ENCODE results near the gene MYO3A.

Gene MYO3A

DNA sequence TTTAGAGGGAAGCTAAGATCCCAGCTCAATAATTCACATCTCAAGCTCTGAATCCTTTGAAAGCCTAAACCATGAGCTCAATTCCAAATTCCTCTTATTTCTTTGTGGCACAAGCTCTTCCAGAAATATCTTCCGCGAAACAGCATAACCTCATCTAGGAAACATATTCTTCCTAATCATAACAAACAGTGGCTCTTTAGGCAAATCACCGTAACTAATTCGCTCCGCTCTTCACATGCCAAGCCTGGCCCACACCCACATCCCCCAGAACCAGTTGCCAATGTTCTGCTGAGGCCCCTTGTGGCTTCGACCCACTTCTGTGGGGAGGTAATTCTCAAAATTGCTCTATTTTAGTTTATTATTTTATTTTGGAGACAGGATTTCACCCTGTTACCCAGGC lies 301.7 kb downstream of the MYO3A start:
- DNase-seq: no peak

DNA sequence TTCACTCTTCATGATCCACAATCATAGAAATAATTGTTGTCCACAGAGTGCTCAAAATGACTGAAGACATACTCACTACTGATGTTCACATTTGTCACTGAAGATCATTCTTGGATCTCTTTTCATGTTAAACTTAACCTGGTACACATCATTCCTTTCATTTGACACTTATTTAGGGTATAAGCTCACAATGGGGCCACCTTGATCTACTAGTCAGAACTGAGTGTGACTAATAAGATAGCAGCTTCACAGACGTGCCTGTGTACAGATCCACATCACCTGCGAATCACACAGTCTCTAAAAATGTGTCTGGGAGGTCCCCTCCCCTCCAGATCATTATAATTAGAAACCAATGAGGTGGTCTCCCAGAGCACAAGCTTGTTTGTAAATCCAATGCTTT lies 304.3 kb downstream of the MYO3A start:
- TF ChIP-seq, protein P1, sequence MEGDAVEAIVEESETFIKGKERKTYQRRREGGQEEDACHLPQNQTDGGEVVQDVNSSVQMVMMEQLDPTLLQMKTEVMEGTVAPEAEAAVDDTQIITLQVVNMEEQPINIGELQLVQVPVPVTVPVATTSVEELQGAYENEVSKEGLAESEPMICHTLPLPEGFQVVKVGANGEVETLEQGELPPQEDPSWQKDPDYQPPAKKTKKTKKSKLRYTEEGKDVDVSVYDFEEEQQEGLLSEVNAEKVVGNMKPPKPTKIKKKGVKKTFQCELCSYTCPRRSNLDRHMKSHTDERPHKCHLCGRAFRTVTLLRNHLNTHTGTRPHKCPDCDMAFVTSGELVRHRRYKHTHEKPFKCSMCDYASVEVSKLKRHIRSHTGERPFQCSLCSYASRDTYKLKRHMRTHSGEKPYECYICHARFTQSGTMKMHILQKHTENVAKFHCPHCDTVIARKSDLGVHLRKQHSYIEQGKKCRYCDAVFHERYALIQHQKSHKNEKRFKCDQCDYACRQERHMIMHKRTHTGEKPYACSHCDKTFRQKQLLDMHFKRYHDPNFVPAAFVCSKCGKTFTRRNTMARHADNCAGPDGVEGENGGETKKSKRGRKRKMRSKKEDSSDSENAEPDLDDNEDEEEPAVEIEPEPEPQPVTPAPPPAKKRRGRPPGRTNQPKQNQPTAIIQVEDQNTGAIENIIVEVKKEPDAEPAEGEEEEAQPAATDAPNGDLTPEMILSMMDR (IDR thresholded peaks at IDR 0.05; ENCODE audit: low read depth, low read length, missing control alignments): no peak
- no peak overlapping the region for H3K4me3 ChIP-seq (ENCODE audit: low read depth, low read length)
- DNase-seq: no peak
- in situ Hi-C loops (cut with HindIII; ENCODE audit: low pct_ligation_motif_present, low sequenced_read_pairs): no loop called here
- no peaks in the 10 kb centered on the region for H3K36me3 ChIP-seq (replicated peaks)
- no peak overlapping the region for H3K27ac ChIP-seq
- H3K27me3 ChIP-seq (replicated peaks): no peaks in the 10 kb centered on the region

More for the DNA sequence above, 301.7 kb downstream of the MYO3A start:
- in situ Hi-C loops (cut with HindIII; ENCODE audit: low pct_ligation_motif_present, low sequenced_read_pairs): no loop called here
- TF ChIP-seq, protein P1 (IDR thresholded peaks at IDR 0.05; ENCODE audit: low read depth, low read length, missing control alignments): no peak
- no peak overlapping the region for H3K27ac ChIP-seq
- H3K4me3 ChIP-seq (ENCODE audit: low read depth, low read length): no peak overlapping the region
- no peaks in the 10 kb centered on the region for H3K27me3 ChIP-seq (replicated peaks)
- no peaks in the 10 kb centered on the region for H3K36me3 ChIP-seq (replicated peaks)

DNA sequence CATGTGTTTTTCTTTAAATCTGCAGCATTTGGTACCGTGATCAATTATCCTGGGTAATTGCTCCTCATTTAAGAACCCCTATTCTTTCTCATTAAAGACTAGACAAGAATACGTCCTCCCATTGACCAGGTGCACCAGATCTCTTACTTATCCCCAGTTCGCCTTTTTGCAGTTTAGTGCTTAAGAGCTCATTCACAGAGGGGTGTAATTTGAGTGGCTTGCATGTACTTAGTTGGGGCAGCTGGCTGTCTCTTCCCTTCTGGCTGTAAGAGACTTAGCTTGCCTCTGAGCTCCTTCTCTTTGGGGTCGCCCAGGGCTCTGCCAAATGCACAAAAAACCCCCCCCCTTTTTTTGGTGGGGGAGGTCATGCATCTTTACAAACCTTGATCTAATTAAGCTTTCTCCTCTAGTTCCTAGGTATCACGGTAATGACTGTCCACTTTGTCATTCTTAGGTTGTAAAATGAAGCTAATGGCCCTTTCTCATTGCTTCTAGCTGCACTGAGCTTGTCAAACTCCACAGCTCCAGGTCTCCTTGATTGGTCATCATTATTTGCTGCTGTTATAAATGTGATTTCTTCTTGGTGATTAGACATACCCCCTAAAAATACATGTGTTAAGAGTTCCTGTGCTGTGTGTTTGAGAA lies 308.8 kb downstream of the MYO3A start:
- DNase-seq: no peak
- in situ Hi-C loops (cut with HindIII; ENCODE audit: low pct_ligation_motif_present, low sequenced_read_pairs): no loop called here
- Histone ChIP-seq H3K36me3 (replicated peaks) (no peaks in the 10 kb centered on the region), H3K27me3 (replicated peaks) (no peaks in the 10 kb centered on the region), H3K4me3 (ENCODE audit: low read depth, low read length) (no peak overlapping the region), H3K27ac (no peak overlapping the region)
- TF ChIP-seq, protein P1 (IDR thresholded peaks at IDR 0.05; ENCODE audit: low read depth, low read length, missing control alignments): no peak

DNA sequence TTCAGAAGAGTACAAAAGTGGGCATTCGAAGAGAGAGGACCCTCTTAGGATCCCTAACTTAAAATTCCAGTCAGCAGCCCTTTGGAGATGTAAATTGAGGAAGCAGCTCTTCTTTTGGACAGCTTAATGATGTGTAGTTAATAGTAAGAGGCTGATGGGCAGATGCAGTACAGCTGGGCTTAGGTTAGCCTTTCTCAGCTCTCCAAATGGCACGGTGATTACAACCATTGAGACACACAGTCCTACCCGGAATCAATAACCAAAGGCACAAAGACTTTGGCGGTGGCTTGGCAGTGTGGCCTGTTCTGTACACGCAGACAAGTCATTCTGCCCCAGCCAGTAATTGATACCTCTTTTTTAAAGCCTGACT lies 309.3 kb downstream of the MYO3A start:
- no peak for DNase-seq
- H3K27ac ChIP-seq: no peak overlapping the region
- no peaks in the 10 kb centered on the region for H3K36me3 ChIP-seq (replicated peaks)
- TF ChIP-seq, protein P1 (IDR thresholded peaks at IDR 0.05; ENCODE audit: low read depth, low read length, missing control alignments): no peak
- in situ Hi-C loops (cut with HindIII; ENCODE audit: low pct_ligation_motif_present, low sequenced_read_pairs): no loop called here
- H3K27me3 ChIP-seq (replicated peaks): no peaks in the 10 kb centered on the region
- H3K4me3 ChIP-seq (ENCODE audit: low read depth, low read length): no peak overlapping the region

DNA sequence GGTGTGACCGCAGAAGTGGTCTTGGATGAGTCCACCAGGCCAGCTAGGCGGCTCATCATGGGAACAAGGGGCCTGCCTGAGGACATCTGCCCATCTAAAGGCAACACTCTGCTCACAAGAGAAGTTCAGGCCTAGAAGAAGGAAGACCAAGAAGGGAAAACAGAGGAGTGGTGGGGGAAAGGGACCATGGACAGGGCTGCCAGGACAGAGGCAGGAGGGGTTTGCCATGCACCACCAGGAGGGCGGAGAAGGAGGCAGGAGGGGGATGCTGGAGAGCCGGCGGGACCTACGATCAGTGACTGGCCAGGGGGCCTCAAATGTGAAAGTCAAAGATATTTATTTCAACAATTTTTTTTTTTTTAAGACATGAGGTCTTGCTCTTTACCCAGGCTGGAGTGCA lies 315.7 kb downstream of the MYO3A start:
- in situ Hi-C loops (cut with HindIII; ENCODE audit: low pct_ligation_motif_present, low sequenced_read_pairs): no loop called here
- H3K36me3 ChIP-seq (replicated peaks): no peaks in the 10 kb centered on the region
- H3K27ac ChIP-seq: no peak overlapping the region
- no peak for DNase-seq
- H3K27me3 ChIP-seq (replicated peaks): no peaks in the 10 kb centered on the region
- TF ChIP-seq, protein P1 (IDR thresholded peaks at IDR 0.05; ENCODE audit: low read depth, low read length, missing control alignments): no peak
- H3K4me3 ChIP-seq (ENCODE audit: low read depth, low read length): no peak overlapping the region

- Histone ChIP-seq H3K4me3 (ENCODE audit: low read depth, low read length) (no peak overlapping the region), H3K27me3 (replicated peaks) (no peaks in the 10 kb centered on the region), H3K27ac (no peak overlapping the region), H3K36me3 (replicated peaks) (no peaks in the 10 kb centered on the region)
- DNase-seq: no peak
- in situ Hi-C loops (cut with HindIII; ENCODE audit: low pct_ligation_motif_present, low sequenced_read_pairs): no loop called here
- TF ChIP-seq, protein P1 (IDR thresholded peaks at IDR 0.05; ENCODE audit: low read depth, low read length, missing control alignments): no peak
Observed at GRCh38 chr10:26251925-26252324, 317.9 kb downstream of the MYO3A start.
